Measurements from ENCODE around the gene WDR45. TPM values are rescaled to one million over a fixed set of nuclear protein-coding genes. Genes with fewer than 3 reads are reported as not detected.

Gene WDR45
- total RNA-seq, 1 experiment from 2014 or later: 31.5 TPM

- Histone ChIP-seq H3K9ac (ENCODE audit: extremely low read depth, insufficient read length, low read length) (no peak overlapping the region), H2BK12ac (ENCODE audit: insufficient read length, low read depth, low read length) (no peak overlapping the region), H3K27me3 (ENCODE audit: insufficient read depth, low read length) (no peaks in the 10 kb centered on the region), H3K56ac (ENCODE audit: insufficient read length, low read depth, low read length) (no peak overlapping the region), H2AFZ (ENCODE audit: low read length) (no peak overlapping the region), H3K23ac (ENCODE audit: insufficient read length, low read depth, low read length) (no peak overlapping the region), H3K14ac (ENCODE audit: insufficient read depth, low read length) (no peak overlapping the region), H2BK20ac (ENCODE audit: low read depth, low read length, poor library complexity, severe bottlenecking) (no peak overlapping the region), H3K4me2 (ENCODE audit: insufficient read depth, insufficient read length, low read length) (no peak overlapping the region), H4K20me1 (ENCODE audit: control insufficient read depth, insufficient read depth, insufficient read length) (no peaks in the 10 kb centered on the region), H3K9me3 (ENCODE audit: control insufficient read depth, low read depth, low read length) (no peaks in the 10 kb centered on the region), H4K5ac (ENCODE audit: insufficient read length, low read depth, low read length) (no peak overlapping the region), H3K4ac (ENCODE audit: low read depth, low read length) (no peak overlapping the region), H4K91ac (ENCODE audit: insufficient read length, low read depth, low read length) (no peak overlapping the region), H2BK120ac (ENCODE audit: low read depth, low read length, poor library complexity, severe bottlenecking) (no peak overlapping the region), H3K23me2 (ENCODE audit: insufficient read length, low read depth, low read length, poor library complexity, severe bottlenecking) (no peaks in the 10 kb centered on the region), H3K79me2 (ENCODE audit: insufficient read depth, low read length) (no peaks in the 10 kb centered on the region), H3K18ac (ENCODE audit: insufficient read length, low read depth, low read length) (no peak overlapping the region), H3T11ph (ENCODE audit: low read length) (no peak overlapping the region), H2AK5ac (ENCODE audit: insufficient read length, low read length) (no peak overlapping the region), H3K4me1 (ENCODE audit: insufficient read depth, low read length) (no peaks in the 10 kb centered on the region), H4K8ac (replicated peaks; ENCODE audit: insufficient read length, low read depth, low read length) (no peak overlapping the region), H3K27ac (ENCODE audit: insufficient read length, low read depth, low read length) (no peak overlapping the region), H2BK15ac (ENCODE audit: low read depth, low read length) (no peak overlapping the region), H3K79me1 (ENCODE audit: insufficient read depth, low read depth, low read length, poor library complexity, severe bottlenecking) (no peaks in the 10 kb centered on the region), H2BK5ac (ENCODE audit: insufficient read length, low read length) (no peak overlapping the region)
- no CpG with 5 or more reads among the region's 7 CpGs for WGBS (ENCODE audit: extremely low coverage, insufficient read length, low lambda C conversion rate)
- Mint-ChIP-seq H3K9me3 (peaks cover 57 to 63% of the 10 kb centered on the region in 2 experiments), H3K4me1 (peaks cover under 1% of the 10 kb centered on the region in 2 experiments; a peak in 2 of 4 replicates), H3K4me3 (no peak overlapping the region), H3K36me3 (ENCODE audit: insufficient read depth in 1 of 3, low read depth in 3 of 3) (peaks cover 11 to 17% (median 13%) of the 10 kb centered on the region in 3 experiments), H3K27ac (no peak overlapping the region), H3K27me3 (ENCODE audit: low read depth) (no peaks in the 10 kb centered on the region)
- DNase-seq: peak; percentile 35
- TF ChIP-seq, protein P1, sequence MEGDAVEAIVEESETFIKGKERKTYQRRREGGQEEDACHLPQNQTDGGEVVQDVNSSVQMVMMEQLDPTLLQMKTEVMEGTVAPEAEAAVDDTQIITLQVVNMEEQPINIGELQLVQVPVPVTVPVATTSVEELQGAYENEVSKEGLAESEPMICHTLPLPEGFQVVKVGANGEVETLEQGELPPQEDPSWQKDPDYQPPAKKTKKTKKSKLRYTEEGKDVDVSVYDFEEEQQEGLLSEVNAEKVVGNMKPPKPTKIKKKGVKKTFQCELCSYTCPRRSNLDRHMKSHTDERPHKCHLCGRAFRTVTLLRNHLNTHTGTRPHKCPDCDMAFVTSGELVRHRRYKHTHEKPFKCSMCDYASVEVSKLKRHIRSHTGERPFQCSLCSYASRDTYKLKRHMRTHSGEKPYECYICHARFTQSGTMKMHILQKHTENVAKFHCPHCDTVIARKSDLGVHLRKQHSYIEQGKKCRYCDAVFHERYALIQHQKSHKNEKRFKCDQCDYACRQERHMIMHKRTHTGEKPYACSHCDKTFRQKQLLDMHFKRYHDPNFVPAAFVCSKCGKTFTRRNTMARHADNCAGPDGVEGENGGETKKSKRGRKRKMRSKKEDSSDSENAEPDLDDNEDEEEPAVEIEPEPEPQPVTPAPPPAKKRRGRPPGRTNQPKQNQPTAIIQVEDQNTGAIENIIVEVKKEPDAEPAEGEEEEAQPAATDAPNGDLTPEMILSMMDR (conservative IDR thresholded peaks at IDR 0.05): peak; percentile 54
Measured at GRCh38 chrX:49106930-49107329, 27.2 kb upstream of the WDR45 start.

Measured in H9 (cell line).